HepG2 (cell line): Measurements from ENCODE around the gene RABL6. TPM values are rescaled to one million over a fixed set of nuclear protein-coding genes. Genes with fewer than 3 reads are reported as not detected.

Experiments used
- ARID5B ChIP-seq: IDR thresholded peaks from 2 replicates; pipeline ENCODE4 v1.4.0; 2020; ENCODE audit warnings: mild to moderate bottlenecking, missing genetic modification reagents
- MAFK ChIP-seq, 2 experiments: IDR thresholded peaks in 1 of 2; conservative IDR thresholded peaks in 1 of 2; 2 replicates each; pipeline ENCODE4 v1.6.1; 2011; ENCODE audit warnings: improper control_type of control experiment in 2 of 2, low read length in 2 of 2
- MEF2D ChIP-seq: sonication (generic); formaldehyde crosslinking; IDR thresholded peaks from 2 replicates; pipeline ENCODE4 v1.5.1; 2020; ENCODE audit warnings: mild to moderate bottlenecking, missing genetic modification reagents
- MLLT10 ChIP-seq: sonication (generic); formaldehyde crosslinking; IDR thresholded peaks from 2 replicates; pipeline ENCODE4 v1.4.0; 2020; ENCODE audit warnings: missing genetic modification reagents
- NCOA5 ChIP-seq: sonication (generic); formaldehyde crosslinking; IDR thresholded peaks from 2 replicates; pipeline ENCODE4 v1.4.0; 2020; ENCODE audit warnings: missing genetic modification reagents
- SIN3A ChIP-seq: IDR thresholded peaks from 2 replicates; pipeline ENCODE4 v1.6.1; 2011; ENCODE audit warnings: low read depth, mild to moderate bottlenecking, control low read depth, low read length, borderline replicate concordance
- SSRP1 ChIP-seq: IDR thresholded peaks from 2 replicates; pipeline ENCODE4 v1.6.1; 2016; ENCODE audit warnings: control low read depth
- THRA ChIP-seq: sonication (generic); formaldehyde crosslinking; IDR thresholded peaks from 2 replicates; pipeline ENCODE4 v1.4.0; 2020; ENCODE audit warnings: missing genetic modification reagents, borderline replicate concordance
- XRCC5 ChIP-seq: fragments of 200-400 bp; formaldehyde crosslinking; optimal IDR thresholded peaks from 2 replicates; pipeline ENCODE3; 2017; ENCODE audit warnings: mild to moderate bottlenecking, low read length
- ZBTB38 ChIP-seq: sonication (generic); formaldehyde crosslinking; IDR thresholded peaks from 2 replicates; pipeline ENCODE4 v1.5.1; 2020; ENCODE audit warnings: mild to moderate bottlenecking, missing genetic modification reagents
- ZBTB40 ChIP-seq, 2 experiments: fragments of 450-650 bp in 1 of 2; sonication (generic) in 1 of 2; formaldehyde crosslinking in 1 of 2; IDR thresholded peaks; 2 replicates each; pipeline versions ENCODE4 v1.6.1 to v1.8.0; 2016 to 2022; ENCODE audit warnings: antibody characterized with exemption in 1 of 2, mild to moderate bottlenecking in 1 of 2, missing genetic modification reagents in 1 of 2
- ZNF207 ChIP-seq: fragments of 450-650 bp; IDR thresholded peaks from 2 replicates; pipeline ENCODE4 v1.6.1; 2016; ENCODE audit warnings: antibody characterized with exemption, borderline replicate concordance
- ZNF30 ChIP-seq: sonication (generic); formaldehyde crosslinking; IDR thresholded peaks from 2 replicates; pipeline ENCODE4 v1.5.0; 2020; ENCODE audit warnings: mild to moderate bottlenecking, missing genetic modification reagents
- ZNF713 ChIP-seq: sonication (generic); formaldehyde crosslinking; IDR thresholded peaks from 2 replicates; pipeline ENCODE4 v1.4.0; 2020; ENCODE audit warnings: mild to moderate bottlenecking, missing genetic modification reagents
- ZSCAN9 ChIP-seq: IDR thresholded peaks from 2 replicates; pipeline ENCODE4 v1.6.1; 2016; ENCODE audit warnings: borderline replicate concordance
- polyA plus RNA-seq, 8 experiments: library from polyadenylated mRNA; depleted of rRNA in 3 of 8; stranded (reverse) in 7 of 8; unstranded in 1 of 8; fragments of >200 nt; fragmentation: Illumina TruSeq in 4 of 8; extraction: Trizol in 4 of 8; gene quantifications; 2 replicates each; pipeline versions ENCODE4 v1.2.1 to v1.2.3, GENCODE V29; 2011 to 2016; ENCODE audit warnings: low read depth in 4 of 8, missing spikeins in 1 of 8, mixed read lengths in 1 of 8; ENCODE audit not compliant: insufficient read depth in 1 of 8
- total RNA-seq, 5 experiments: library from RNA; depleted of rRNA; stranded (reverse); fragments of >200 nt; fragmentation: Illumina TruSeq; extraction: Trizol; gene quantifications; 2 replicates each; pipeline ENCODE4 v1.2.3, GENCODE V29; 2016; ENCODE audit warnings: low read depth in 1 of 5

RABL6 gene
- total and polyA plus RNA-seq, 2 of the 13 experiments (the other 11 are each of a cell fraction or from before 2014, with no cell fraction given), result 81.5 to 125 TPM

- no peak for TF ChIP-seq ZBTB40 (IDR thresholded peaks at IDR 0.05)
- no peak; the same call in 1 of the 2 replicates for TF ChIP-seq ZBTB40 (CRISPR knock-in tag; IDR thresholded peaks at IDR 0.05)
- no peak for TF ChIP-seq ZNF713
- no peak for TF ChIP-seq ZSCAN9 (CRISPR knock-in tag)
- TF ChIP-seq MEF2D (CRISPR knock-in tag), result no peak; the same call in 1 of the 2 replicates
- no peak for TF ChIP-seq SIN3A
- TF ChIP-seq NCOA5 (CRISPR knock-in tag), result no peak
- TF ChIP-seq MAFK (conservative IDR thresholded peaks at IDR 0.05 in 1 of 2, IDR thresholded peaks at IDR 0.05 in 1 of 2; ENCODE audit: low read length in 2 of 2), result no peak
- no peak for TF ChIP-seq ZNF207
- TF ChIP-seq ZNF30, result peak; percentile 56; the same call in 1 of the 2 replicates
- no peak for TF ChIP-seq MLLT10 (CRISPR knock-in tag)
- no peak; the same call in 1 of the 2 replicates for TF ChIP-seq ZBTB38 (CRISPR knock-in tag)
- no peak for TF ChIP-seq THRA (CRISPR knock-in tag)
- no peak for TF ChIP-seq ARID5B (CRISPR knock-in tag)
- peak; percentile 74 for TF ChIP-seq XRCC5
- TF ChIP-seq SSRP1 (CRISPR knock-in tag), result no peak
These were observed 16.1 kb upstream of the RABL6 start (continued) for GRCh38 chr9:136791516-136792276.
